Measurements from ENCODE around the gene SRPRA. TPM values are rescaled to one million over a fixed set of nuclear protein-coding genes. Genes with fewer than 3 reads are reported as not detected.

Gene SRPRA
- total RNA-seq, 1 experiment from 2014 or later: 58.4 TPM

DNA sequence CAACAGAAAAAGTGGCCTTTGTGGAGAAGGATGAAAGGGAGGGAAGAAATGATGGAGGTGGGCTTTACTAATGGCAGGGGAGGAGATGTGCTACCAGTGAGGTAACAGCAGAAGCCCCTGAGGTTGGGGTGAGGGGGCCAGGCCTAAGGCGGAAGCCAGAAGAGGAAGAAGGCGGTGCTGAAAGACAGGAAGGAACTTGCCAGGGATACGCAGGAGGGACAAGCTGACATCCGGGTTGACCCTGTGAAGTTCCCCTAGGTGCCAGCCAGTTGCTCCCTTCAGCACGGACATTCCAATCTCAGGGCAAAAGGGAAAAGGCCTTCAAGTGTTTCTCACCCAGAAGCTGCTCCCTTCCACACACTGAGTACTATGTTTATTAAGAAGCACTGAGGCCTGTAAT is 11.9 kb upstream of the SRPRA start:
- Histone ChIP-seq H3K9me2 (replicated peaks; ENCODE audit: insufficient read depth, low read length) (no peaks in the 10 kb centered on the region), H3K9me3 (ENCODE audit: low read length) (no peaks in the 10 kb centered on the region), H3K4me2 (ENCODE audit: low read depth, low read length, poor library complexity, severe bottlenecking) (no peak overlapping the region), H3K27me3 (ENCODE audit: low read length) (no peaks in the 10 kb centered on the region), H3K36me3 (ENCODE audit: insufficient read depth, low read length) (no peaks in the 10 kb centered on the region; the same call in 1 of the 2 replicates), H3K79me2 (ENCODE audit: low read length) (peaks cover 3% of the 10 kb centered on the region; the same call in 1 of the 2 replicates), H3K27ac (ENCODE audit: low read length) (no peak overlapping the region), H2AFZ (ENCODE audit: low read length) (no peak overlapping the region), H4K20me1 (ENCODE audit: insufficient read depth, low read depth, low read length) (no peaks in the 10 kb centered on the region), H3K4me3 (ENCODE audit: low read length) (no peak overlapping the region), H3K9ac (ENCODE audit: low read length) (no peak overlapping the region), H3K4me1 (ENCODE audit: low read length) (peaks cover 19% of the 10 kb centered on the region)
- DNase-seq: peak; percentile 43

GRCh38 chr11:126279191-126279590 is 10.5 kb upstream of the SRPRA start:
- H3K27ac ChIP-seq (ENCODE audit: low read length): no peak overlapping the region
- peaks cover 7% of the 10 kb centered on the region for H3K4me1 ChIP-seq (ENCODE audit: low read length)
- H3K4me3 ChIP-seq (ENCODE audit: low read length): no peak overlapping the region
- no peak overlapping the region for H3K4me2 ChIP-seq (ENCODE audit: low read depth, low read length, poor library complexity, severe bottlenecking)
- no peak overlapping the region for H2AFZ ChIP-seq (ENCODE audit: low read length)
- no peaks in the 10 kb centered on the region for H3K9me3 ChIP-seq (ENCODE audit: low read length)
- no peaks in the 10 kb centered on the region; the same call in 1 of the 2 replicates for H3K36me3 ChIP-seq (ENCODE audit: insufficient read depth, low read length)
- H4K20me1 ChIP-seq (ENCODE audit: insufficient read depth, low read depth, low read length): no peaks in the 10 kb centered on the region
- H3K79me2 ChIP-seq (ENCODE audit: low read length): no peaks in the 10 kb centered on the region
- no peaks in the 10 kb centered on the region for H3K9me2 ChIP-seq (replicated peaks; ENCODE audit: insufficient read depth, low read length)
- no peak for DNase-seq
- H3K27me3 ChIP-seq (ENCODE audit: low read length): no peaks in the 10 kb centered on the region
- no peak overlapping the region for H3K9ac ChIP-seq (ENCODE audit: low read length)

GRCh38 chr11:126277780-126278179 is 9.1 kb upstream of the SRPRA start:
- DNase-seq: no peak
- no peak overlapping the region for H3K27ac ChIP-seq (ENCODE audit: low read length)
- H4K20me1 ChIP-seq (ENCODE audit: insufficient read depth, low read depth, low read length): no peaks in the 10 kb centered on the region
- H3K27me3 ChIP-seq (ENCODE audit: low read length): no peaks in the 10 kb centered on the region
- peaks cover 4% of the 10 kb centered on the region; the same call in 1 of the 2 replicates for H3K4me1 ChIP-seq (ENCODE audit: low read length)
- no peak overlapping the region for H3K9ac ChIP-seq (ENCODE audit: low read length)
- no peaks in the 10 kb centered on the region; the same call in 1 of the 2 replicates for H3K36me3 ChIP-seq (ENCODE audit: insufficient read depth, low read length)
- H3K9me3 ChIP-seq (ENCODE audit: low read length): no peaks in the 10 kb centered on the region
- no peaks in the 10 kb centered on the region for H3K9me2 ChIP-seq (replicated peaks; ENCODE audit: insufficient read depth, low read length)
- no peak overlapping the region for H3K4me3 ChIP-seq (ENCODE audit: low read length)
- H2AFZ ChIP-seq (ENCODE audit: low read length): no peak overlapping the region
- no peak overlapping the region for H3K4me2 ChIP-seq (ENCODE audit: low read depth, low read length, poor library complexity, severe bottlenecking)
- H3K79me2 ChIP-seq (ENCODE audit: low read length): no peaks in the 10 kb centered on the region

GRCh38 chr11:126277322-126277721 is 8.6 kb upstream of the SRPRA start:
- no peaks in the 10 kb centered on the region; the same call in 1 of the 2 replicates for H3K36me3 ChIP-seq (ENCODE audit: insufficient read depth, low read length)
- no peak overlapping the region for H3K9ac ChIP-seq (ENCODE audit: low read length)
- no peaks in the 10 kb centered on the region for H3K9me3 ChIP-seq (ENCODE audit: low read length)
- H3K27ac ChIP-seq (ENCODE audit: low read length): no peak overlapping the region
- no peak for DNase-seq
- no peak overlapping the region for H3K4me2 ChIP-seq (ENCODE audit: low read depth, low read length, poor library complexity, severe bottlenecking)
- no peaks in the 10 kb centered on the region for H4K20me1 ChIP-seq (ENCODE audit: insufficient read depth, low read depth, low read length)
- no peaks in the 10 kb centered on the region for H3K79me2 ChIP-seq (ENCODE audit: low read length)
- peaks cover under 1% of the 10 kb centered on the region; the same call in 1 of the 2 replicates for H3K4me1 ChIP-seq (ENCODE audit: low read length)
- no peaks in the 10 kb centered on the region for H3K9me2 ChIP-seq (replicated peaks; ENCODE audit: insufficient read depth, low read length)
- no peak overlapping the region for H3K4me3 ChIP-seq (ENCODE audit: low read length)
- no peaks in the 10 kb centered on the region for H3K27me3 ChIP-seq (ENCODE audit: low read length)
- no peak overlapping the region for H2AFZ ChIP-seq (ENCODE audit: low read length)

DNA sequence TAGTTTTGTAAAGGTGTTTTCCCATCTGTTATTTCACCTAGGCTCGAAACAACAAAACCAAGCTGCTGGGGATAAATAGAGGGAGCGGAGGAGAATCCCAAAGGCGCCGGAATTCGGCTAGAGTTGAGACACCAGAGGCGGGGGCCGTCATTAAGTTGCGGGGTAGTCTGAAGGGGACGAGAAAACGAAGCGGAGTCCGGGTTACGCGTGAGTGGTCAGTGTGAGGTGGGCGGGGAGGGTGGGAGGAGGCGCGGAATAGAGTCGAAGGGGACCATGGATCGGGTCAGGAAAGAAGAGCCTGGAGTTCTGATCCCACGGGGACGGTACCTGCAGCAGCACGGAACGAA is 361 bp downstream of the SRPRA start:
- peaks cover 18% of the 10 kb centered on the region for H3K36me3 ChIP-seq (ENCODE audit: insufficient read depth, low read length)
- peak overlapping the region; percentile 83 for H3K9ac ChIP-seq (ENCODE audit: low read length)
- no peaks in the 10 kb centered on the region for H4K20me1 ChIP-seq (ENCODE audit: insufficient read depth, low read depth, low read length)
- H3K9me2 ChIP-seq (replicated peaks; ENCODE audit: insufficient read depth, low read length): no peaks in the 10 kb centered on the region
- DNase-seq: no peak
- peak overlapping the region; percentile 84 for H3K4me3 ChIP-seq (ENCODE audit: low read length)
- no peak overlapping the region for H2AFZ ChIP-seq (ENCODE audit: low read length)
- peaks cover 39% of the 10 kb centered on the region for H3K79me2 ChIP-seq (ENCODE audit: low read length)
- H3K9me3 ChIP-seq (ENCODE audit: low read length): no peaks in the 10 kb centered on the region
- no peaks in the 10 kb centered on the region for H3K27me3 ChIP-seq (ENCODE audit: low read length)
- H3K4me1 ChIP-seq (ENCODE audit: low read length): peaks cover 15% of the 10 kb centered on the region
- peak overlapping the region; percentile 88 for H3K4me2 ChIP-seq (ENCODE audit: low read depth, low read length, poor library complexity, severe bottlenecking)
- H3K27ac ChIP-seq (ENCODE audit: low read length): no peak overlapping the region; the same call in 1 of the 2 replicates

- no peaks in the 10 kb centered on the region for H3K9me2 ChIP-seq (replicated peaks; ENCODE audit: insufficient read depth, low read length)
- H3K36me3 ChIP-seq (ENCODE audit: insufficient read depth, low read length): peaks cover 18% of the 10 kb centered on the region
- H4K20me1 ChIP-seq (ENCODE audit: insufficient read depth, low read depth, low read length): no peaks in the 10 kb centered on the region
- H3K27ac ChIP-seq (ENCODE audit: low read length): no peak overlapping the region; the same call in 1 of the 2 replicates
- H3K27me3 ChIP-seq (ENCODE audit: low read length): no peaks in the 10 kb centered on the region
- H2AFZ ChIP-seq (ENCODE audit: low read length): no peak overlapping the region
- H3K9me3 ChIP-seq (ENCODE audit: low read length): no peaks in the 10 kb centered on the region
- H3K4me2 ChIP-seq (ENCODE audit: low read depth, low read length, poor library complexity, severe bottlenecking): peak overlapping the region; percentile 88
- DNase-seq: no peak
- H3K9ac ChIP-seq (ENCODE audit: low read length): peak overlapping the region; percentile 83
- peak overlapping the region; percentile 84 for H3K4me3 ChIP-seq (ENCODE audit: low read length)
- H3K4me1 ChIP-seq (ENCODE audit: low read length): peaks cover 15% of the 10 kb centered on the region
- peaks cover 39% of the 10 kb centered on the region for H3K79me2 ChIP-seq (ENCODE audit: low read length)
Measured at GRCh38 chr11:126267650-126268049, 1.0 kb downstream of the SRPRA start.

GRCh38 chr11:126265811-126266210 is 2.9 kb downstream of the SRPRA start:
- no peak for DNase-seq
- peaks cover 39% of the 10 kb centered on the region for H3K79me2 ChIP-seq (ENCODE audit: low read length)
- no peak overlapping the region for H3K9ac ChIP-seq (ENCODE audit: low read length)
- H3K27ac ChIP-seq (ENCODE audit: low read length): no peak overlapping the region
- no peaks in the 10 kb centered on the region for H3K27me3 ChIP-seq (ENCODE audit: low read length)
- H3K4me1 ChIP-seq (ENCODE audit: low read length): peaks cover 15% of the 10 kb centered on the region
- H3K9me2 ChIP-seq (replicated peaks; ENCODE audit: insufficient read depth, low read length): no peaks in the 10 kb centered on the region
- H3K9me3 ChIP-seq (ENCODE audit: low read length): no peaks in the 10 kb centered on the region
- H2AFZ ChIP-seq (ENCODE audit: low read length): no peak overlapping the region
- peaks cover 18% of the 10 kb centered on the region for H3K36me3 ChIP-seq (ENCODE audit: insufficient read depth, low read length)
- no peak overlapping the region for H3K4me2 ChIP-seq (ENCODE audit: low read depth, low read length, poor library complexity, severe bottlenecking)
- no peak overlapping the region for H3K4me3 ChIP-seq (ENCODE audit: low read length)
- H4K20me1 ChIP-seq (ENCODE audit: insufficient read depth, low read depth, low read length): no peaks in the 10 kb centered on the region

- Histone ChIP-seq H3K9ac (ENCODE audit: low read length) (no peak overlapping the region), H3K4me3 (ENCODE audit: low read length) (no peak overlapping the region), H3K4me1 (ENCODE audit: low read length) (peaks cover 9% of the 10 kb centered on the region), H3K79me2 (ENCODE audit: low read length) (peaks cover 19% of the 10 kb centered on the region), H3K4me2 (ENCODE audit: low read depth, low read length, poor library complexity, severe bottlenecking) (no peak overlapping the region), H3K9me2 (replicated peaks; ENCODE audit: insufficient read depth, low read length) (no peaks in the 10 kb centered on the region), H3K27me3 (ENCODE audit: low read length) (no peaks in the 10 kb centered on the region), H3K36me3 (ENCODE audit: insufficient read depth, low read length) (peaks cover 18% of the 10 kb centered on the region), H3K27ac (ENCODE audit: low read length) (no peak overlapping the region), H3K9me3 (ENCODE audit: low read length) (no peaks in the 10 kb centered on the region), H4K20me1 (ENCODE audit: insufficient read depth, low read depth, low read length) (no peaks in the 10 kb centered on the region), H2AFZ (ENCODE audit: low read length) (no peak overlapping the region)
- DNase-seq: no peak
Measured at GRCh38 chr11:126263489-126263888, 5.2 kb downstream of the SRPRA start.

- no peak overlapping the region for H3K27ac ChIP-seq (ENCODE audit: low read length)
- no peak overlapping the region for H3K4me3 ChIP-seq (ENCODE audit: low read length)
- no peak overlapping the region for H3K4me2 ChIP-seq (ENCODE audit: low read depth, low read length, poor library complexity, severe bottlenecking)
- peaks cover 16% of the 10 kb centered on the region for H3K36me3 ChIP-seq (ENCODE audit: insufficient read depth, low read length)
- no peaks in the 10 kb centered on the region for H3K9me3 ChIP-seq (ENCODE audit: low read length)
- no peak overlapping the region for H2AFZ ChIP-seq (ENCODE audit: low read length)
- H3K9me2 ChIP-seq (replicated peaks; ENCODE audit: insufficient read depth, low read length): no peaks in the 10 kb centered on the region
- H3K9ac ChIP-seq (ENCODE audit: low read length): no peak overlapping the region
- H3K27me3 ChIP-seq (ENCODE audit: low read length): no peaks in the 10 kb centered on the region
- no peaks in the 10 kb centered on the region for H4K20me1 ChIP-seq (ENCODE audit: insufficient read depth, low read depth, low read length)
- H3K4me1 ChIP-seq (ENCODE audit: low read length): peaks cover 1% of the 10 kb centered on the region
- DNase-seq: no peak
- H3K79me2 ChIP-seq (ENCODE audit: low read length): peaks cover 6% of the 10 kb centered on the region
Measured at GRCh38 chr11:126262216-126262615, 6.5 kb downstream of the SRPRA start.

Measured in Karpas-422 (cell line).